A549 treated with CpdA at 1 μM for 4 hours (cell line): Measurements from ENCODE around the gene PRKCSH. TPM values are rescaled to one million over a fixed set of nuclear protein-coding genes. Genes with fewer than 3 reads are reported as not detected.

ENCODE experiments used
- total RNA-seq: library from RNA; stranded (reverse); fragments of 200-300 nt; extraction: Qiagen RNA extraction; gene quantifications from 5 replicates; pipeline ENCODE4 v1.2.3, GENCODE V29; 2022; ENCODE audit warnings: low read depth

Gene PRKCSH
- total RNA-seq, result 251 to 271 TPM (median 263 TPM) in 5 replicates

GRCh38 chr19:11435057-11435832 lies at the start of gene PRKCSH, which contains the start of gene ODAD3:
Gene PRKCSH (plus strand): TSS chr19:11435635. CDS start chr19:11436118, 483 bp downstream.
Gene ODAD3 (minus strand): TSS chr19:11435121. CDS start chr19:11435016, 105 bp downstream.

GRCh38 chr19:11418549-11419506 lies 16.6 kb upstream of the PRKCSH start, which contains the start of gene RGL3:
Gene RGL3 (minus strand): TSS chr19:11419314. CDS start chr19:11419278, 36 bp downstream.

GRCh38 chr19:11480715-11481533 lies 45.5 kb downstream of the PRKCSH start, which contains the start of gene ELAVL3:
Gene ELAVL3 (minus strand): TSS chr19:11481046. CDS start chr19:11480608, 438 bp downstream.

Other genes with a start within 250 kb of the PRKCSH start
- gene KANK2, start 238.1 kb upstream of the PRKCSH start, total RNA-seq, result 26.5 to 40.8 TPM (median 35.1 TPM) in 5 replicates
- gene ANGPTL8, start 196.0 kb upstream of the PRKCSH start, total RNA-seq, result not detected in 5 replicates
- 7.9 to 10.9 TPM (median 8.3 TPM) in 5 replicates for gene DOCK6, start 173.1 kb upstream of the PRKCSH start, total RNA-seq
- not detected in 5 replicates for gene TSPAN16, start 139.5 kb upstream of the PRKCSH start, total RNA-seq
- 2.4 to 3.5 TPM (median 3.0 TPM) in 5 replicates for gene RAB3D, start 96.0 kb upstream of the PRKCSH start, total RNA-seq
- gene TMEM205, start 89.4 kb upstream of the PRKCSH start, total RNA-seq, result 93.6 to 128 TPM (median 112 TPM) in 5 replicates
- 4.3 to 5.6 TPM (median 5.5 TPM) in 5 replicates for gene CCDC159, start 89.1 kb upstream of the PRKCSH start, total RNA-seq
- 6.8 to 10.4 TPM (median 10.3 TPM) in 5 replicates for gene PLPPR2, start 80.2 kb upstream of the PRKCSH start, total RNA-seq
- 1.3 to 2.7 TPM (median 2.3 TPM) in 5 replicates for gene SWSAP1, start 61.0 kb upstream of the PRKCSH start, total RNA-seq
- 3.5 to 5.7 TPM (median 5.1 TPM) in 5 replicates for gene EPOR, start 51.3 kb upstream of the PRKCSH start, total RNA-seq
- gene RGL3, start 16.3 kb upstream of the PRKCSH start, total RNA-seq, result 1.3 to 2.4 TPM (median 1.8 TPM) in 5 replicates
- gene ODAD3, start 514 bp upstream of the PRKCSH start, total RNA-seq, result 0.87 to 1.4 TPM (median 1.1 TPM) in 5 replicates
- gene ELAVL3, start 45.4 kb downstream of the PRKCSH start, total RNA-seq, result 0.07 to 0.19 TPM (median 0.13 TPM) in 4 of 5 replicates, not detected in the other
- 4.1 to 5.9 TPM (median 5.4 TPM) in 5 replicates for gene ZNF653, start 70.2 kb downstream of the PRKCSH start, total RNA-seq
- gene ECSIT, start 93.5 kb downstream of the PRKCSH start, total RNA-seq, result 30.6 to 37.0 TPM (median 32.2 TPM) in 5 replicates
- gene CNN1, start 103.2 kb downstream of the PRKCSH start, total RNA-seq, result 0.23 to 0.60 TPM (median 0.53 TPM) in 5 replicates
- gene ELOF1, start 123.6 kb downstream of the PRKCSH start, total RNA-seq, result 91.9 to 124 TPM (median 109 TPM) in 5 replicates
- gene ACP5, start 142.0 kb downstream of the PRKCSH start, total RNA-seq, result 0.10 to 0.33 TPM (median 0.24 TPM) in 4 of 5 replicates, not detected in the other
- 3.4 to 5.3 TPM (median 4.0 TPM) in 5 replicates for gene ZNF627, start 161.8 kb downstream of the PRKCSH start, total RNA-seq